Gastrocnemius medialis (tissue), 4 donors: ENCODE measurements around the gene KCNAB2. TPM values are rescaled to one million over a fixed set of nuclear protein-coding genes. Genes with fewer than 3 reads are reported as not detected.

Experiments used
- ATAC-seq, 2 donors: fragments of 150-250 bp; one replicate each; pipeline ENCODE4 v1.9.1; 2016
- DNase-seq, 2 donors: peaks; one replicate each; pipeline ENCODE4 v3.0.0-alpha.2; 2019
- H3K27ac ChIP-seq, 4 donors: fragments of 200-600 bp; sonication (generic); 1 replicate in 1 of 4; 2 replicates in 3 of 4; pipeline ENCODE4 v1.5.1; 2016 to 2018; ENCODE audit warnings: mild to moderate bottlenecking in 2 of 4, moderate library complexity in 1 of 4
- H3K27me3 ChIP-seq, 3 donors: fragments of 200-600 bp; sonication (generic) in 2 of 3; 1 replicate in 1 of 3; 2 replicates in 2 of 3; pipeline versions ENCODE4 v1.5.1 to v1.6.0; 2016 to 2019; ENCODE audit warnings: mild to moderate bottlenecking in 1 of 3, moderate library complexity in 1 of 3
- H3K36me3 ChIP-seq, 2 donors: fragments of 200-600 bp; sonication (generic) in 1 of 2; one replicate each; pipeline ENCODE4 v1.5.1; 2017 to 2018
- H3K4me1 ChIP-seq, 2 donors: fragments of 200-600 bp; sonication (generic) in 1 of 2; one replicate each; pipeline ENCODE4 v1.5.1; 2016 to 2017; ENCODE audit warnings: mild to moderate bottlenecking in 2 of 2
- H3K4me3 ChIP-seq, 4 donors: fragments of 200-600 bp; sonication (generic) in 3 of 4; 1 replicate in 1 of 4; 2 replicates in 3 of 4; pipeline ENCODE4 v1.5.1; 2016 to 2019; ENCODE audit warnings: mild to moderate bottlenecking in 2 of 4
- H3K9me3 ChIP-seq, 3 donors: fragments of 200-600 bp; sonication (generic) in 2 of 3; 1 replicate in 1 of 3; 2 replicates in 2 of 3; pipeline ENCODE4 v1.5.1; 2016 to 2019
- POLR2A ChIP-seq, 2 donors: fragments of 450-650 bp; IDR thresholded peaks; one replicate each; pipeline ENCODE4 v1.6.1; 2017; ENCODE audit warnings: antibody characterized with exemption in 2 of 2, mild to moderate bottlenecking in 2 of 2, moderate library complexity in 2 of 2
- in situ Hi-C, 4 donors: fragments of 200-750 bp; cut with MboI; loops; one replicate each; pipeline versions ENCODE4 v1.15.0 to v1.8.0; 2017; ENCODE audit warnings: low sequenced_read_pairs in 4 of 4
- intact Hi-C: fragments of 100-400 bp; cut with DNase I; formaldehyde crosslinking; loops from one replicate; pipeline ENCODE4 v1.15.1; 2023; ENCODE audit warnings: low total_unique reads
- total RNA-seq, 4 donors: library from RNA; depleted of rRNA; stranded (reverse); fragments of >200 nt; gene quantifications; one replicate each; pipeline versions ENCODE4 v1.1.0 to v1.2.3, GENCODE V29; 2016
- TF ChIP-seq, protein P1 (sequence below), 5 experiments: fragments of 450-650 bp in 3 of 5; fragments of 200-600 bp in 2 of 5; sonication (generic) in 2 of 5; IDR thresholded peaks in 4 of 5; conservative IDR thresholded peaks in 1 of 5; 1 replicate in 4 of 5; 2 replicates in 1 of 5; pipeline ENCODE4 v1.5.1; 2016 to 2019; ENCODE audit warnings: antibody characterized with exemption in 5 of 5, mild to moderate bottlenecking in 3 of 5, moderate library complexity in 3 of 5

The KCNAB2 gene
- total RNA-seq, 4 donors from 2014 or later = 2.8 to 7.8 (median 4.5) TPM

DNA sequence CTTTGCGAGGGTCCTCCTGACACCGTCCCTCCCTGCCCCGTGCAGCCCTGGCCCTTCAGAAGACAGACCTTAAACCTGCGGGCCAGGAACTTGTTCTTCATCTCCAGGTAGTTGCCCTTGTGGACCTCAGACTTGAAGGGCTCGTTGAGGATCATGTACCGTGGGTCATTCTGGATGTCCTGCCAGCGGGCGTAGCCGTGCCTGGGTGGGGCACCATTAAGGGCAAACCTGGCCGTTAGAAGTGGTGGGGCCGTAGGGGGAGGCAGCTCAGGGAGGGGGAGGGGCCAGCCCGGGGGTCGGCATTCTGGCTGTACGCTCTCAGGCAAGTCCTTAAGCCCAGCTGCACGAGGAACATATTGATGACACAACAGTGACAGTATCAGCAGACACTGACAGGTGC lies 64.6 kb downstream of the KCNAB2 start:
- Histone ChIP-seq H3K4me1 (no peaks in the 10 kb centered on the region), H3K27ac (no peak overlapping the region), H3K4me3 (no peak overlapping the region), H3K36me3 (no peaks in the 10 kb centered on the region), H3K27me3 (peaks cover 5 to 22% (median 8%) of the 10 kb centered on the region in 3 donors), H3K9me3 (no peaks in the 10 kb centered on the region)
- in situ Hi-C loops = no loop called here
- intact Hi-C loops = no loop called here
- DNase-seq (no peak), ATAC-seq (no peak)
- TF ChIP-seq, protein P1, sequence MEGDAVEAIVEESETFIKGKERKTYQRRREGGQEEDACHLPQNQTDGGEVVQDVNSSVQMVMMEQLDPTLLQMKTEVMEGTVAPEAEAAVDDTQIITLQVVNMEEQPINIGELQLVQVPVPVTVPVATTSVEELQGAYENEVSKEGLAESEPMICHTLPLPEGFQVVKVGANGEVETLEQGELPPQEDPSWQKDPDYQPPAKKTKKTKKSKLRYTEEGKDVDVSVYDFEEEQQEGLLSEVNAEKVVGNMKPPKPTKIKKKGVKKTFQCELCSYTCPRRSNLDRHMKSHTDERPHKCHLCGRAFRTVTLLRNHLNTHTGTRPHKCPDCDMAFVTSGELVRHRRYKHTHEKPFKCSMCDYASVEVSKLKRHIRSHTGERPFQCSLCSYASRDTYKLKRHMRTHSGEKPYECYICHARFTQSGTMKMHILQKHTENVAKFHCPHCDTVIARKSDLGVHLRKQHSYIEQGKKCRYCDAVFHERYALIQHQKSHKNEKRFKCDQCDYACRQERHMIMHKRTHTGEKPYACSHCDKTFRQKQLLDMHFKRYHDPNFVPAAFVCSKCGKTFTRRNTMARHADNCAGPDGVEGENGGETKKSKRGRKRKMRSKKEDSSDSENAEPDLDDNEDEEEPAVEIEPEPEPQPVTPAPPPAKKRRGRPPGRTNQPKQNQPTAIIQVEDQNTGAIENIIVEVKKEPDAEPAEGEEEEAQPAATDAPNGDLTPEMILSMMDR (IDR thresholded peaks at IDR 0.05 in 4 of 5, conservative IDR thresholded peaks at IDR 0.05 in 1 of 5) = no peak
- TF ChIP-seq POLR2A (IDR thresholded peaks at IDR 0.05) = no peak

DNA sequence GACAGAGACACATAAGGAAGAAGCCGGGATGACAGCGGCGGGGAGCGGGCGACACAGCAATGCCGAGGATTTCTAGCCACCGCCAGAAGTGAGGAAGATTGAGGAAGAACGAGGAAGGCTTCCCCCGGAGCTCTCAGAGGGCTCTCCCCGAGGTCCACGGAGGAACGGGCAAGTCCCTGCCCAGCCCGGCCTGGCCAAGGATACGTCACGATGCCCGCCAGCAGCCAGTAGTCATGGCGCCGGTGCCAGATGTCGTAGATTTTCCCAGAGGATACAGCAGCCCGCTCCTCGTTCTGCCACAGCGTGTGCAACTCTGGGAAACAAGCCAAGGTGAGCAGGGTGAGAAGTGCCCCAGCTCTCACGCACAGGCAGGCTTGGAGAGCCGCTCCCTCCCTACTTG lies 65.9 kb downstream of the KCNAB2 start:
- TF ChIP-seq, protein P1 (IDR thresholded peaks at IDR 0.05 in 4 of 5, conservative IDR thresholded peaks at IDR 0.05 in 1 of 5) = no peak
- no peak for TF ChIP-seq POLR2A (IDR thresholded peaks at IDR 0.05)
- no peaks in the 10 kb centered on the region for H3K36me3 ChIP-seq
- H3K4me1 ChIP-seq = no peaks in the 10 kb centered on the region
- DNase-seq (no peak), ATAC-seq (no peak)
- no peak overlapping the region for H3K4me3 ChIP-seq
- H3K27me3 ChIP-seq = peaks cover 5 to 22% (median 8%) of the 10 kb centered on the region in 3 donors
- no peak overlapping the region for H3K27ac ChIP-seq
- H3K9me3 ChIP-seq = no peaks in the 10 kb centered on the region
- intact Hi-C loops (no loop called here), in situ Hi-C loops (no loop called here)

DNA sequence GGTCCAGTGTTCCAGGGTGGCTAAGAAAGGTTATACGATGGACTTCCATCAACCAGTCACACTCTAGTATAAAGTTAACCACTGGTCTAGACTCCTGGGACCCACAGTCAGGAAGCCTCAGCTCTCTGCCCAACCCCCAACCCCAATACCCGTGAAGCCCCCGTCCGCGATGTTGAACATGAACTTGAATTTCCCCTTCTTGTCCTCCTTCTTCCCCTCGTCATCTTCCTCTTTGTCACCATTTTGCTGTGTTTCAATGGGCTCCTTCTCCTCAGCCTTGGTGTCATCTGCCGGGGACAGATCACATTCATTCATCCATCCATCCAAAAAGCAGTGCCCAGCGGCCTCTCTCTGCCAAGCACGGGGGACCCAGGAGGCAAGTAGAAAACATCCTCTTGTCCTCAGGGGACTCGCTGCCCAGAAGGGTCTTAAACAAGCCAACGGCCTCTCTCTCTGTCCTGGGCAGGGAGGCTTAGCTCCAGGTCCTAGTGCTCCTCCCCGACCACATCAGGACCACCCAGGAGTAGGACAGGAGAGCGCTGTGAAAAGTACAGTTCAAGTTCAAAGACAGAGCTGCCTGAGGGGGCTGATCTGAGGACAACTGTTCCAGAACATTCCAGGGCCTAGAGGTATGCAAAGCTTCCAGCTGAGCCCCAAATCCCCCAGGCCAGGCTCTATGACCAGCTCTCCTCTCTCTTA lies 66.5 kb downstream of the KCNAB2 start:
- DNase-seq = no peak
- no peak for TF ChIP-seq POLR2A (IDR thresholded peaks at IDR 0.05)
- TF ChIP-seq, protein P1 (IDR thresholded peaks at IDR 0.05 in 4 of 5, conservative IDR thresholded peaks at IDR 0.05 in 1 of 5) = no peak
- Histone ChIP-seq H3K36me3 (no peaks in the 10 kb centered on the region), H3K4me1 (no peaks in the 10 kb centered on the region), H3K27me3 (peaks cover 5 to 22% (median 8%) of the 10 kb centered on the region in 3 donors), H3K27ac (no peak overlapping the region), H3K9me3 (no peaks in the 10 kb centered on the region), H3K4me3 (no peak overlapping the region)
- ATAC-seq = no peak
- intact Hi-C loops (no loop called here), in situ Hi-C loops (no loop called here)

DNA sequence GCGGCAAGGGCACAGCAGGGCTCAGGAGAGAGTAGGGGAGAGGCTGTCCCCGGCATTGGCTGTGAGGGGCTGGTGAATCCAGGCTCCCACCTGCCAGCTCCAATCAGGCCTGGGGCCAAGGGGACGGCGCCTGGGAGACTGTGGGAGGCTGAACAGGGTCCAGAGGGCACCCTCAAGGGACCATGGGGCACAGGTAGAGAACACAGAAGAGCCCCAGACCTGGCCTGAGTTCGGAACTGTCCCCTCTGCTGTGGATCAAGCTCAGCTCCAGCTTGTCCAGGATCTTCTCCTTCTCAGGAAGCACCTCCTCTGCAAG lies 67.0 kb downstream of the KCNAB2 start:
- TF ChIP-seq, protein P1 (IDR thresholded peaks at IDR 0.05 in 4 of 5, conservative IDR thresholded peaks at IDR 0.05 in 1 of 5) = no peak
- TF ChIP-seq POLR2A (IDR thresholded peaks at IDR 0.05) = no peak
- Histone ChIP-seq H3K27ac (no peak overlapping the region), H3K4me1 (no peaks in the 10 kb centered on the region), H3K36me3 (no peaks in the 10 kb centered on the region), H3K4me3 (no peak overlapping the region), H3K9me3 (no peaks in the 10 kb centered on the region), H3K27me3 (peaks cover 5 to 22% (median 8%) of the 10 kb centered on the region in 3 donors)
- no peak for ATAC-seq
- intact Hi-C loops = no loop called here
- DNase-seq = no peak
- in situ Hi-C loops = no loop called here

DNA sequence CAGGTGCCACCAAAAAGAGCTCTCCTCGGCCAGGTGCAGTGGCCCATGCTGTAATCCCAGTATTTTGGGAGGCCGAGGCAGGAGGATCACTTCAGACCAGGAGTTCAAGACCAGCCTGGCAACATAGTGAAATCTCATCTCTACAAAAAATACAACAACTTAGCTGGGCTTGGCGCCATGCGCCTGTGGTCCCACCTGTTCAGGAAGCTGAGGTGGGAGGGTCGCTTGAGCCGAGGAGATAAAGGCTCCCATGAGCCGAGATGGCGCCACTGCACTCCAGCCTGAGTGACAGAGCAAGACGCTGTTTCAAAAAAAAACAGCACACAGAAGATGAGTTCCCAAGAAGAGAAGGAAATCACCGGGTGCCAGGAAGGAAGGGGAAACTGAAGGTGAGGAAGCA lies 67.4 kb downstream of the KCNAB2 start:
- Histone ChIP-seq H3K4me1 (no peaks in the 10 kb centered on the region), H3K27me3 (peaks cover 5 to 22% (median 8%) of the 10 kb centered on the region in 3 donors), H3K36me3 (no peaks in the 10 kb centered on the region), H3K4me3 (no peak overlapping the region), H3K9me3 (no peaks in the 10 kb centered on the region), H3K27ac (no peak overlapping the region)
- intact Hi-C loops = no loop called here
- ATAC-seq = no peak
- in situ Hi-C loops = no loop called here
- DNase-seq = no peak
- TF ChIP-seq, protein P1 (IDR thresholded peaks at IDR 0.05 in 4 of 5, conservative IDR thresholded peaks at IDR 0.05 in 1 of 5) = no peak
- no peak for TF ChIP-seq POLR2A (IDR thresholded peaks at IDR 0.05)
